ENCODE results near the gene SGSM2.
A peak's percentile ranks its signal among the peaks of the same experiment; 100 is the strongest.

Gene SGSM2

DNA sequence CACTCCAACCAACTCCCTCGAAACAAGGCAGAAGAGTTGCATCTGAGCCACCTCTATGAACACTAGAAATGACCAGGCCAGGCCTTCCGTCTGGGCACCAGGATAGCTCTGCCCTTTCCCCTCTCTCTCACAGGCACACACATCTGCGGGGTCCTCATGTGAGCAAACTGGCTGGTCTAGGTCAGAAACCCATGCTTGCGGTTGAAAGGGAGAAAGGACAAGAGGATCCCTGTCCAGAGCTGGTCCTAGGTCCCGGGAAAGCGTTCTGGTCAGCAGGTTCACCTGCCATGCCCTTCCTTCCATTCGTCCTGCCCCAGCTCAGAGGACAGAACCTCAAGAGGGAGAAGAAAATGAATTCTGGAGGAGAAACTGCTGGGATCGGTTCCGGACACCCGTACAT, 60.9 kb downstream of the SGSM2 start:
- TF ChIP-seq FOXM1 (IDR thresholded peaks at IDR 0.05; ENCODE audit: borderline replicate concordance, low read depth) (no peak), EGR1 (IDR thresholded peaks at IDR 0.05) (no peak), TAF1 (IDR thresholded peaks at IDR 0.05; ENCODE audit: low read depth) (no peak), TEAD4 (IDR thresholded peaks at IDR 0.05) (no peak)

DNA sequence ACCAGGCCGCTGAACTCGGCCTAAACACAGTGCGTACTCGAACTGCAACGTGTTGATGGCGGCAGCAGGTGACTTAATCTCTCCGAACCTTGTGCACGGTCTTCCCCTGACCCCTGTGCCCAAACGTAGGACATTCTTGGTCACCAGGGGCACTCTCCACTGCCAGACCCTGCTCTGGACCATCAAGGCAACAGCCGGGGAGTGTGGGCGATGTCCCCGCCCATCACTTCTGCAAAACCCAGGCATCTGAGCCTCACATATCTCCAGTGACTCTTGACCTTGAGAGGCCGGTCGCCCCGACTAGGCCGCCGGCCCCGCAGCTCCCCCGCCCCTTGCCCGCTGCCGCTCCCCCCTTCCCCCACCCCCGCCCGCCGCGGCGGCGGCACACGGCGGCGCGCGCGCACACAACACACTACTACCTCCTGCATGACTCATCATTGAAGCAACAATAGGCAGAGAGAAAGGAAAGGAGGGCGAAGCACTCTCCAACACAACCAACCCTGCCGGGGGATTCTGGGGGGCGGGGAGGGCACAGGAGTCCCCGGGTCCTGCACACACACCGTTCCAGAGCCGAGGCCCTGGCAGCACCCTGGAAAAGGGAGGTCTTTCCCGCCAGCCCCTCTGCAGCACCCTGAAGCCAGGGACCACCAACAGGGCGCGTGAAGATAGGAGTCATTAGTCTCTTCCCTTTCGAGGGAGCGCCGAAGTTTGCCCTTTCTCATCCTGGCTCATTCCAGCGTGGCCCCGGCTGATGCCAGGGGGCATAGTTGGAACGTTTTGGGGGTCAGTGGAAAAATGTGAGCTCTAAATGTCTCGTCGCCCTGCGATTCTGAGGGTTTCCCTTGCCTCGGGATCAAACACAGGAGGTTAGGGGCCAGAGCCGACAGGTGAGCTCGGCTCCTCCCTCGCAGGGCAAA, 61.6 kb downstream of the SGSM2 start:
- TF ChIP-seq TAF1 (IDR thresholded peaks at IDR 0.05; ENCODE audit: low read depth), result no peak
- TF ChIP-seq ZBTB7A (IDR thresholded peaks at IDR 0.05; ENCODE audit: low read depth), result no peak
- TF ChIP-seq FOXM1 (IDR thresholded peaks at IDR 0.05; ENCODE audit: borderline replicate concordance, low read depth), result no peak
- TF ChIP-seq CEBPB (IDR thresholded peaks at IDR 0.05), result no peak
- TF ChIP-seq, protein P1, sequence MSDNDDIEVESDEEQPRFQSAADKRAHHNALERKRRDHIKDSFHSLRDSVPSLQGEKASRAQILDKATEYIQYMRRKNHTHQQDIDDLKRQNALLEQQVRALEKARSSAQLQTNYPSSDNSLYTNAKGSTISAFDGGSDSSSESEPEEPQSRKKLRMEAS (IDR thresholded peaks at IDR 0.05), result peak; percentile 52; the same call in 1 of the 2 replicates
- TF ChIP-seq CREB1 (IDR thresholded peaks at IDR 0.05; ENCODE audit: low read depth), result no peak
- TF ChIP-seq, protein P2, sequence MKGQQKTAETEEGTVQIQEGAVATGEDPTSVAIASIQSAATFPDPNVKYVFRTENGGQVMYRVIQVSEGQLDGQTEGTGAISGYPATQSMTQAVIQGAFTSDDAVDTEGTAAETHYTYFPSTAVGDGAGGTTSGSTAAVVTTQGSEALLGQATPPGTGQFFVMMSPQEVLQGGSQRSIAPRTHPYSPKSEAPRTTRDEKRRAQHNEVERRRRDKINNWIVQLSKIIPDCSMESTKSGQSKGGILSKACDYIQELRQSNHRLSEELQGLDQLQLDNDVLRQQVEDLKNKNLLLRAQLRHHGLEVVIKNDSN (IDR thresholded peaks at IDR 0.05), result no peak

DNA sequence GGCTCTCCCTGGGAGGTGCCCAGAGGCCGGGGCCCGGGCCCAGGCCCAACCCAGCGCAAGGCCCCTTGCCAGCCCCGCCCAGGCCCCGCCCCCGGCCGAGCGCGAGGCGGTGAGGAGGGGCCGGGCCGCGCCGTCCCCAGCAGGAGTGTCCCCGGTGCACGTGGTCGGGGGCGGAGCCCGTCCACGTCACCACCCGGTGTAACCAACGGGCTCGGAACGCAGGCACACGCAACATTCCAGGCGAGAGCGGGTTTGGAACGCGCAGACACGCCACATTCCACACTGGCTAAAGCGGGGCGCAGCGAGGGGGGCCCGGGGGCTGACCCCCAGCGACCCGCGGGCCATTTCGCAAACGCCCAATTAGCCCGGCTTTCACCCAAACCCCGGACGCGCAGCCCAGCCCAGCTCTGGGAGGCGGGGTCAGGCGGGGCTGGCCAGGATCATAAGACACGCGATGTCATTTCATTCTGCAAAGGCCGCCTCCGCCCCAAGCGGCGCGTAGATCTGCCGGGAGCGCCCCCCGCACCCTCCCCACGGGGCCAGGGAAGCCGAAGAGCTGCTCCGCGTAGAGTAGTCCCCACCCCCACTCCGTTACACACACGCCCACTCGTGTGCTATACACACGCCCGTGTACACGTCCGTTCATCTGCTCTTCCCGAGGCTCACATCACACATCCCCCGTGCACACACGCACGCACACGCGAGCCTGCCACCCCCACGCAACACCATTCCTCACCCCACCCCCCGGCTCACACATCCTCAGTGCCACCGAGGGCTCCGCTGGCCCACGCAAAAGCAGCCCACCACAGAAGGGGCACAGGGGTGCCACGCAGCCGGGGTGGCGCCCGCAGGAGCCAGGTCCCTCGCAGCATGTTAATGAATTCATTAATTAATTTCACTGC, 62.5 kb downstream of the SGSM2 start:
- TF ChIP-seq RAD21 (IDR thresholded peaks at IDR 0.05; ENCODE audit: low read depth), result no peak
- TF ChIP-seq ZBTB7A (IDR thresholded peaks at IDR 0.05; ENCODE audit: low read depth), result no peak
- TF ChIP-seq CREB1 (IDR thresholded peaks at IDR 0.05; ENCODE audit: low read depth), result peak; percentile 78
- TF ChIP-seq, protein P3, sequence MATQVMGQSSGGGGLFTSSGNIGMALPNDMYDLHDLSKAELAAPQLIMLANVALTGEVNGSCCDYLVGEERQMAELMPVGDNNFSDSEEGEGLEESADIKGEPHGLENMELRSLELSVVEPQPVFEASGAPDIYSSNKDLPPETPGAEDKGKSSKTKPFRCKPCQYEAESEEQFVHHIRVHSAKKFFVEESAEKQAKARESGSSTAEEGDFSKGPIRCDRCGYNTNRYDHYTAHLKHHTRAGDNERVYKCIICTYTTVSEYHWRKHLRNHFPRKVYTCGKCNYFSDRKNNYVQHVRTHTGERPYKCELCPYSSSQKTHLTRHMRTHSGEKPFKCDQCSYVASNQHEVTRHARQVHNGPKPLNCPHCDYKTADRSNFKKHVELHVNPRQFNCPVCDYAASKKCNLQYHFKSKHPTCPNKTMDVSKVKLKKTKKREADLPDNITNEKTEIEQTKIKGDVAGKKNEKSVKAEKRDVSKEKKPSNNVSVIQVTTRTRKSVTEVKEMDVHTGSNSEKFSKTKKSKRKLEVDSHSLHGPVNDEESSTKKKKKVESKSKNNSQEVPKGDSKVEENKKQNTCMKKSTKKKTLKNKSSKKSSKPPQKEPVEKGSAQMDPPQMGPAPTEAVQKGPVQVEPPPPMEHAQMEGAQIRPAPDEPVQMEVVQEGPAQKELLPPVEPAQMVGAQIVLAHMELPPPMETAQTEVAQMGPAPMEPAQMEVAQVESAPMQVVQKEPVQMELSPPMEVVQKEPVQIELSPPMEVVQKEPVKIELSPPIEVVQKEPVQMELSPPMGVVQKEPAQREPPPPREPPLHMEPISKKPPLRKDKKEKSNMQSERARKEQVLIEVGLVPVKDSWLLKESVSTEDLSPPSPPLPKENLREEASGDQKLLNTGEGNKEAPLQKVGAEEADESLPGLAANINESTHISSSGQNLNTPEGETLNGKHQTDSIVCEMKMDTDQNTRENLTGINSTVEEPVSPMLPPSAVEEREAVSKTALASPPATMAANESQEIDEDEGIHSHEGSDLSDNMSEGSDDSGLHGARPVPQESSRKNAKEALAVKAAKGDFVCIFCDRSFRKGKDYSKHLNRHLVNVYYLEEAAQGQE (IDR thresholded peaks at IDR 0.05; ENCODE audit: low read depth), result no peak
- TF ChIP-seq YY1 (IDR thresholded peaks at IDR 0.05; ENCODE audit: low read depth), result 0 out of 2 replicates have a peak, but pooled peaks have one; percentile 12
- TF ChIP-seq, protein P2 (IDR thresholded peaks at IDR 0.05), result peak; percentile 91
- 0 out of 2 replicates have a peak, but pooled peaks have one; percentile 12 for TF ChIP-seq TAF1 (IDR thresholded peaks at IDR 0.05; ENCODE audit: low read depth)
- TF ChIP-seq CEBPB (IDR thresholded peaks at IDR 0.05), result peak; percentile 62; the same call in 1 of the 2 replicates
- TF ChIP-seq EP300 (IDR thresholded peaks at IDR 0.05; ENCODE audit: borderline replicate concordance), result no peak
- peak; percentile 41 for TF ChIP-seq NFIC (IDR thresholded peaks at IDR 0.05)
- peak; percentile 17; the same call in 1 of the 2 replicates for TF ChIP-seq TCF12 (IDR thresholded peaks at IDR 0.05; ENCODE audit: low read depth)
- TF ChIP-seq, protein P1 (IDR thresholded peaks at IDR 0.05), result peak; percentile 93
- peak; percentile 96 for TF ChIP-seq TEAD4 (IDR thresholded peaks at IDR 0.05)
- TF ChIP-seq EGR1 (IDR thresholded peaks at IDR 0.05), result peak; percentile 6; the same call in 1 of the 2 replicates
- TF ChIP-seq FOXM1 (IDR thresholded peaks at IDR 0.05; ENCODE audit: borderline replicate concordance, low read depth), result no peak

DNA sequence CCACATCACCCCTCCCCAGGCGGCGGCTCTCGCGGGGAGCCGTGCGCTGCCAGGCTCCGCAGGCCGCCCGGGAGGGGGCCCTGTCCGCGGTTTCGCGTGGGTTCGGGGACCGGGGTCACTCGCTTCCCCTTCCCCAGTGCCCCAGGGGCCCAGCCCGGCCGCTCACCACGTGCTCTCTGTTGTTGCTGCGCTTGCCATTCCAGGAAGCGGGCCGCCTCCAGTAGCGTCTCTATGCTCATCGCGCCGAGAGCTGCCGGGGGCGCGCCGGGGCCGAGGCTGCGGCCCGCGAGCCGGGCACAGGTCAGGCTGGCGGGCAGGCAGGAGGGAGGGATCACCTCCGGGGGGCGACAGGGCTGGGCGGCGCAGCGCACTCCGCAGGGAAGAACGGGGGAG, 63.2 kb downstream of the SGSM2 start:
- TF ChIP-seq CEBPB (IDR thresholded peaks at IDR 0.05), result no peak
- TF ChIP-seq, protein P3 (IDR thresholded peaks at IDR 0.05; ENCODE audit: low read depth), result no peak
- TF ChIP-seq TEAD4 (IDR thresholded peaks at IDR 0.05), result no peak
- TF ChIP-seq RAD21 (IDR thresholded peaks at IDR 0.05; ENCODE audit: low read depth), result no peak
- 0 out of 2 replicates have a peak, but pooled peaks have one; percentile 22 for TF ChIP-seq EP300 (IDR thresholded peaks at IDR 0.05; ENCODE audit: borderline replicate concordance)
- TF ChIP-seq TAF1 (IDR thresholded peaks at IDR 0.05; ENCODE audit: low read depth), result peak; percentile 7; the same call in 1 of the 2 replicates
- TF ChIP-seq ZBTB7A (IDR thresholded peaks at IDR 0.05; ENCODE audit: low read depth), result peak; percentile 38; the same call in 1 of the 2 replicates
- no peak; the same call in 1 of the 2 replicates for TF ChIP-seq TCF12 (IDR thresholded peaks at IDR 0.05; ENCODE audit: low read depth)
- TF ChIP-seq, protein P1 (IDR thresholded peaks at IDR 0.05), result peak; percentile 90
- TF ChIP-seq, protein P2 (IDR thresholded peaks at IDR 0.05), result peak; percentile 68

Measured in Ishikawa (cell line).